Aorta (tissue), 5 donors: ENCODE data around the gene BHLHE40. TPM values are rescaled to one million over a fixed set of nuclear protein-coding genes. Genes with fewer than 3 reads are reported as not detected.

ENCODE experiments used
- ATAC-seq: fragments of 200-7000 bp; cut with Tn5 transposase; one replicate; pipeline ENCODE4 v1.9.1; 2022; ENCODE audit warnings: moderate library complexity; ENCODE audit not compliant: low FRiP score
- DNase-seq, 2 donors: peaks; one replicate each; pipeline ENCODE4 v3.0.0-alpha.2; 2020
- H3K27ac ChIP-seq, 2 donors: one replicate each; pipeline ENCODE4 v1.5.1; 2013; ENCODE audit warnings: low read length in 2 of 2, mild to moderate bottlenecking in 2 of 2, moderate library complexity in 2 of 2, control low read depth in 1 of 2, inconsistent platforms in 1 of 2, low read depth in 1 of 2
- H3K27me3 ChIP-seq, 2 donors: one replicate each; pipeline ENCODE4 v1.6.1; 2013; ENCODE audit warnings: control low read depth in 1 of 2, low read length in 1 of 2, mild to moderate bottlenecking in 1 of 2, moderate library complexity in 1 of 2; ENCODE audit not compliant: insufficient read depth in 2 of 2, control insufficient read depth in 1 of 2
- H3K36me3 ChIP-seq, 2 donors: one replicate each; pipeline ENCODE4 v1.6.1; 2013; ENCODE audit warnings: control low read depth in 1 of 2, low read length in 1 of 2, mild to moderate bottlenecking in 1 of 2; ENCODE audit not compliant: insufficient read depth in 2 of 2, control insufficient read depth in 1 of 2
- H3K4me1 ChIP-seq, 2 donors: one replicate each; pipeline ENCODE4 v1.6.1; 2013; ENCODE audit warnings: low read length in 2 of 2, control low read depth in 1 of 2, mild to moderate bottlenecking in 1 of 2, moderate library complexity in 1 of 2; ENCODE audit not compliant: insufficient read depth in 2 of 2, control insufficient read depth in 1 of 2
- H3K4me3 ChIP-seq, 2 donors: one replicate each; pipeline ENCODE4 v1.5.1; 2013; ENCODE audit warnings: low read length in 2 of 2, control low read depth in 1 of 2, mild to moderate bottlenecking in 1 of 2
- H3K9me3 ChIP-seq: one replicate; pipeline ENCODE4 v1.6.1; 2013; ENCODE audit warnings: mild to moderate bottlenecking, low read length; ENCODE audit not compliant: control insufficient read depth
- WGBS, 2 donors: extraction: QIAGEN DNeasy Blood & Tissue Kit; methylation state at CpG; one replicate each; pipeline ENCODE4 v1.1.7; 2013; 5-methylcytosine and 5-hydroxymethylcytosine counted together
- intact Hi-C, 2 donors: fragments of 100-400 bp; cut with DNase I; formaldehyde crosslinking; loops; one replicate each; pipeline versions ENCODE4 v1.14.2 to v1.15.0; 2022
- polyA plus RNA-seq, 2 donors: library from polyadenylated mRNA; stranded (reverse); fragments of 200-250 nt; gene quantifications; one replicate each; pipeline ENCODE4 v1.2.3, GENCODE V29; 2013
- total RNA-seq, 2 donors: library from RNA; stranded (reverse); fragmentation: NEBNext Ultra II Directional; extraction: Animal tissue kit (Norgen Biotek cat#: 25700); gene quantifications; one replicate each; pipeline ENCODE4 v1.2.1, GENCODE V29; 2021
- donor health status: healthy with polysubstance abuse.
- donor health status: Bipolar disorder and iron deficiency.
- donor health status: DM: no; HTN: no; CAD: no.
- donor health status: DM: no; HTN: no; CAD: no.
- donor health status: DM: yes; HTN: yes; CAD: no.

BHLHE40 gene
- total and polyA plus RNA-seq, 4 donors = 15.2 to 181 (median 62.8) TPM

DNA sequence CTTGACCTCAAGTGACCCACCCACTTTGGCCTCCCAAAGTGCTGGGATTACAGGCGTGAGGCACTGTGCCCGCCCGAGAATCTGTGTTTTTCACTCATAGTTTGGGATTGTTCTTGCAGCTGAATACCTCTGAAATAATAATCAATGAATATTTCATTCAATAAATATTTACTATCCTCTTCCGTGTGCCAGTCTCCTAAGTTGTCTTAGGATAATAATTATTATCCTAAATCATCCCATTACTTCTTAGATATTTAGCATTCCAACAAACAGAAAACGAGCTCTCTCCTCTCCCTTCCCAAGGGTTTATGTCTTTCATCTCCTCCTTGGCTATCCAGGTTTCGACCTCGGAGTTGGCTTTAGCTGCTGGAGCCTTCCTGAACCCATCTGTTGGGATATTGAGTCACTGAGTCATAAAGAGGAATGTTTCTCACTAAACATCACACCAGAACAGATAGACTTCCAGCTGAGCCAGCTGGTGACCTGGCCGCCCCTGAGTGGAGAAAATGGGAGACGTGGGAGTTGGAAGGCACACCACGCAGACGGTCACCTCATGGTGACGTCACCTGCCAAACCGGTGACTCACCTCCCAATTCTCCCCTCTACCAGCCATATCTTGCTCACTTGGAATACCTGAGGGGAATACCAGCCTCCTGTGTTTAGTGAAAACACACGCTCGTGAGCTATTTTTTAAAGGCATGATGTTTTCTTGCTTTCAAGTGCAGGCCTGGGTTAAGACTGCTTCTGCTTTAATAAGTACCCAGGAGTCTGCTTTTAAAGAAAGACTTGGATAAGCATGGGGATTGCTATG lies 43.9 kb downstream of the BHLHE40 start:
- WGBS, 2 donors = 47 to 53% methylated on average over 15 of the region's 15 CpGs
- Histone ChIP-seq H3K9me3 (no peaks in the 10 kb centered on the region), H3K27ac (peak overlapping the region in 1 of 2 donors; percentile 17), H3K4me1 (no peaks in the 10 kb centered on the region), H3K36me3 (no peaks in the 10 kb centered on the region), H3K4me3 (no peak overlapping the region), H3K27me3 (no peaks in the 10 kb centered on the region)
- ATAC-seq (no peak), DNase-seq (peak; percentile 79 to 92)
- intact Hi-C loops = loop anchor here in 1 of 2 donors (2.0 to 10.0 kb wide), 2 partner anchors 28 to 278 kb away; no protein-coding TSS in a partner anchor

DNA sequence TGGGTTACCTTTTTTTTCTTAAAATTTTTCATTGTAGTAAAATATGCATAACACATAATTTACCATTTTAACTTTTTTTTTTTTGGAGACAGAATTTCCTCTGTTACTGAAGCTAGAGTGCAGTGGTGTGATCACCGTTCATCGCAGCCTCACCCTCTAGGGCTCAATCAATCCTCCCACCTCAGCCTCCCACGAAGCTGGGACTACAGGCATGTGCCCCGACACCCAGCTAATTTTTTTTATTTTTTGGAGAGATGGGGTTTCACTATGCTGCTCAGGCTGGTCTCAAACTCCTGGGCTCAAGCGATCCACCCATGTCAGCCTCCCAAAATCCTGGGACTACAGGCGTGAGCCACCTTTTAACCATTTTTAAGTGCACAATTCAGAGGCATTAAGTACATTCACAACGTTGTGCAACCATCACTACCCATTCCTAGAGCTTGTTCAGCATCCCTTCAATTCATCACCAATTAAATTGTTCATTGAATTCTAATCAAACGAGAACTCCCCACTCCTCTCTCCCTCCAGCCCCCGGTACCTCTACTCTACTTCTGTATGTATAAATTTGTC lies 44.6 kb downstream of the BHLHE40 start:
- Histone ChIP-seq H3K4me1 (no peaks in the 10 kb centered on the region), H3K4me3 (no peak overlapping the region), H3K9me3 (no peaks in the 10 kb centered on the region), H3K36me3 (no peaks in the 10 kb centered on the region), H3K27me3 (no peaks in the 10 kb centered on the region), H3K27ac (peak overlapping the region in 1 of 2 donors; percentile 28)
- DNase-seq (no peak), ATAC-seq (no peak)
- WGBS, 2 donors = 92 to 95% methylated on average over 9 of the region's 9 CpGs
- intact Hi-C loops = loop anchor here in 1 of 2 donors (2.0 to 10.0 kb wide), 2 partner anchors 29 to 279 kb away; no protein-coding TSS in a partner anchor

DNA sequence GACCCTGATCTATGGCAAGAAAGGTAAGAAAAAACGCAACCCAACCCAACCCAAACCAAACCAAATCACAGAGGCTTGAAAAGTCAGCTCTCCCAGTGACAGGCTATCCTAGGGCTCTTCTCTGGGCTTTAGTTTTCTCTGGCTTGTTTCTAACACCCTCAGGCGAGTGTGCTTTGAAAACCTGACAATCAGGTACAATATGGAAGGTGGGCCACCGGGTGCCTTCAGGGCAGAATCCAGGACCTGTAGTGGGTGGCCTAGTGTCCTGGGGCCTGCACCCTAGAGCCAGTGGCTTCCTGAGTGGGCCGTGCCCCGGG lies 46.8 kb downstream of the BHLHE40 start:
- Histone ChIP-seq H3K4me1 (no peaks in the 10 kb centered on the region), H3K9me3 (no peaks in the 10 kb centered on the region), H3K27ac (peak overlapping the region; percentile 45 to 60), H3K4me3 (no peak overlapping the region), H3K36me3 (no peaks in the 10 kb centered on the region), H3K27me3 (no peaks in the 10 kb centered on the region)
- intact Hi-C loops = loop anchor here (1.0 to 10.0 kb wide), 7 partner anchors 27 to 305 kb away; no protein-coding TSS in a partner anchor
- DNase-seq (no peak), ATAC-seq (no peak)
- WGBS, 2 donors = 42 to 44% methylated on average over 5 of the region's 5 CpGs

DNA sequence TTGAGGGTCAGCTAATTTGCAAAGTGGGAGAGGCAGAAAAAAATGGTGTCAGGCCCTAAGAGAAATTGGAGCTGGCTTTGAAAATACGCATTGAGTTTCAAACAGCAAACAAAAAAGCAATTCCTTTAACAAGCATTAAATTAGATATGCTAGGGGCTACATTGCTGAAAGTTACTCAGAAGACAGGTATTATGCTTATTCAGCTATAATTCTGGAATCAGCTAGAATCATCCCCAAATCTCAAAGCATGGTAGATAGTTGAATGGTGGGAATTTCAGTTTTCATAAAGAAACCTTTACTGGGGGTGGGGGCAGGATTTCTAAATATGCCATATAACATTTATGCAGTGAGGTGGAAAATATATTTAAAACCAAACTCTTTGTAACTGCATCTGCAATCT lies 50.5 kb downstream of the BHLHE40 start:
- 94% methylated on average over 1 of the region's 1 CpG for WGBS, 2 donors
- H3K27me3 ChIP-seq = no peaks in the 10 kb centered on the region
- DNase-seq = no peak
- H3K27ac ChIP-seq = no peak overlapping the region
- ATAC-seq = no peak
- no peaks in the 10 kb centered on the region for H3K36me3 ChIP-seq
- intact Hi-C loops = loop anchor here (5.0 to 10.0 kb wide), 3 partner anchors 202 to 285 kb away; no protein-coding TSS in a partner anchor
- no peak overlapping the region for H3K4me3 ChIP-seq
- H3K9me3 ChIP-seq = no peaks in the 10 kb centered on the region
- no peaks in the 10 kb centered on the region for H3K4me1 ChIP-seq

DNA sequence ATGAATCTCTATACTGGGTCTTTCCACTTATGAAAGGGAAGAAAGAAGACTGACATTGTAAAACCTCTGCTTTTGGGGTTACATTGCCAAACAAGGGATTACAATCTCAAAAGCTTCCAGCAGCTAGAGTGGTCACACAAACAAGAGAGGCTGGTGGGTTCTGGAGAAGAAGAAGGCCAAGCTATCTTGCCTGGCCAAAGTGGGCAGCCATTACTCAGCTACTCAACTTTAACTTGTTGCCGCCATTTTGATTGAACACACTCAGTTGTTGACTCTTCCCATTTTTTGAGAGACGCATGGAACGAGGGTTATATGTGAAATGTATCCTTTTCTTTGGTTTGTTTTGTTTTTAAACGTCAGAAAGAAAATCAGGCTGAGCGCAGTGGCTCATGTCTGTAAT lies 50.9 kb downstream of the BHLHE40 start:
- no peaks in the 10 kb centered on the region for H3K36me3 ChIP-seq
- H3K4me1 ChIP-seq = no peaks in the 10 kb centered on the region
- intact Hi-C loops = no loop called here
- H3K9me3 ChIP-seq = no peaks in the 10 kb centered on the region
- ATAC-seq = no peak
- H3K4me3 ChIP-seq = no peak overlapping the region
- no peak for DNase-seq
- 96 to 97% methylated on average over 5 of the region's 5 CpGs for WGBS, 2 donors
- no peaks in the 10 kb centered on the region for H3K27me3 ChIP-seq
- no peak overlapping the region for H3K27ac ChIP-seq

DNA sequence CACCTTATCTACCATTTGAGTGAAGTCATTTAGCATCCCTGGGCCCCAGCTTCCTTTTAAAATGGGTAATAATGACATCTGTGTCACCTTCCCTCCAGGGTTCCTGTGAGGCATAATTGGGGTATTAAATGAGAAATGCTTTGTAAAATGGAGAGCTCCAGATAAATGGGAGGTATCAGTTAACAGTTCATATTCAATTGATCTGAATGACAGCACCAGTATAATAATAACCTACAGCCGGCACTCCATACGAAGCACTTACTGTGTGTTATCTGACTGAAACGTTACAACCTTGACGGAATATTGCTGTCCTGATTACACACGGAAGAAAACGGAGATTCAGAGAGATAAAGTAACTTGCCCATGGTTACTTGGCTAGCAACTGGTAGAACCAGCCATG lies 53.6 kb downstream of the BHLHE40 start:
- DNase-seq = no peak
- Histone ChIP-seq H3K4me1 (no peaks in the 10 kb centered on the region), H3K9me3 (no peaks in the 10 kb centered on the region), H3K4me3 (no peak overlapping the region), H3K27me3 (no peaks in the 10 kb centered on the region), H3K36me3 (no peaks in the 10 kb centered on the region), H3K27ac (no peak overlapping the region)
- intact Hi-C loops = no loop called here
- WGBS, 2 donors = 84 to 89% methylated on average over 6 of the region's 6 CpGs
- ATAC-seq = no peak

Other genes starting within 250 kb of the BHLHE40 start
- gene ARL8B, start 142.9 kb downstream of the BHLHE40 start, total RNA-seq = 10 to 100 TPM; 56.0 to 61.3 TPM
- gene ARL8B, start 142.9 kb downstream of the BHLHE40 start, polyA plus RNA-seq = 10 to 100 TPM; 44.1 to 53.6 TPM
- gene EDEM1, start 208.3 kb downstream of the BHLHE40 start, total RNA-seq = 10 to 100 TPM; 34.4 to 37.9 TPM
- 1 to 10 TPM; 4.0 to 7.8 TPM for gene EDEM1, start 208.3 kb downstream of the BHLHE40 start, polyA plus RNA-seq